ENCODE data around the gene PERCC1.
A peak's percentile ranks its signal among the peaks of the same experiment; 100 is the strongest.

The PERCC1 gene

GRCh38 chr16:1450218-1450617, 19.3 kb downstream of the PERCC1 start:
- no peak for DNase-seq (ENCODE audit: low read depth)

DNA sequence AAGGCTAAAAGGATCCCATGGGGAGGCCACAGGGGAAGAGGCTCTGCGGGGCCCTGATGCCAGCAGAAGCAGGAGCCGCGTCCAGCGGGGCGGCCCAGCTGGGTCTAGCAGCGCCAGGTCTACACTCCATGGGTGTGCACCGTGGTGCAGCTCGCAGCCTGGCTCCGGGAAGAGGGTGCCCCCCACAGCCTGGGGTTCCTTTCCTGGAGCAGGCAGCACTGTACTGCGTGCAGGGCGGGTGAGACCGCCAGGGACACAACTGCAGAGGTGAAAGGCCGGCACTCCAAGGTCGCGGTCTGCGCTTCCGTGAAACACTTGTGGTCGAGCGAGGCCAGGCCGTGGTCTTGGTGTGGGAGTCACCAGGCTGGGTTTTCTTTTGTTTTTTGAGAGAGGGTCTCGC, 20.0 kb downstream of the PERCC1 start:
- no peak for DNase-seq (ENCODE audit: low read depth)

DNA sequence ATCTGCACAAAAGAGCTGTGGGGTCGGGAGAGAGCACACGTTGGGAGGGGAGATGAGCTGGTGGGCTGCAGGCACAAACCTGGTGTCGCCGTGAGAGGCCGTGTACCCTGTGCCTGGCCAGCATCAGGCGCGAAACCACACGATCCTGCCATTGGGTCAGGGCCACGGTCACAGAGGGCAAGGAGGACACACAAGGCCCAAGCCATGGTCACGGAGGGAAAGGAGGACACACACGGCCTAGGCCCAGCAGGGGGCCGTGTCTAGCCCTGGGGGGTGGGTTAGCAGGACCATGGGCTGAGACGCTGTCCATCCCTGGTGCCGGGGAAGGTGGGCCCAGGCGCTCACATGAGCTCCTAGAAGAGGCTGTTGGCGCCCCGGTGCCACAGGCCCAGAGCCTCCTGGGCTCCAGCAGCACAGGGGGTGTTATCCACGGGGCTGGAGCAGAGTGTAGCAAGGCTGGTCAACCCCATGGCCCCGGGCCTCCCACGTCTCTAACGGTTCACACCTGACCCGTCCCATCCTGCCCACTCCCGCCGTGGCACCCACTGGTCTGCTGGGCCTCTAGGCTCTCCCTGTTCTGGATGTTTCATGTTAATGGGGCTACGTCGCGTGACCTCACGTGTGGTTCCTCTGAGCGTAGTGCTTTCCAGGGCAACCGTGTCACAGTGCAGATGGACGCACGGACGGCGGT, 21.0 kb downstream of the PERCC1 start:
- no peak for DNase-seq (ENCODE audit: low read depth)

GRCh38 chr16:1452530-1452929, 21.7 kb downstream of the PERCC1 start:
- DNase-seq (ENCODE audit: low read depth): no peak

GRCh38 chr16:1453316-1453715, 22.4 kb downstream of the PERCC1 start:
- no peak for DNase-seq (ENCODE audit: low read depth)

GRCh38 chr16:1454561-1454960, 23.7 kb downstream of the PERCC1 start:
- no peak for DNase-seq (ENCODE audit: low read depth)

GRCh38 chr16:1455190-1456171, 24.6 kb downstream of the PERCC1 start:
- DNase-seq (ENCODE audit: low read depth): no peak

DNA sequence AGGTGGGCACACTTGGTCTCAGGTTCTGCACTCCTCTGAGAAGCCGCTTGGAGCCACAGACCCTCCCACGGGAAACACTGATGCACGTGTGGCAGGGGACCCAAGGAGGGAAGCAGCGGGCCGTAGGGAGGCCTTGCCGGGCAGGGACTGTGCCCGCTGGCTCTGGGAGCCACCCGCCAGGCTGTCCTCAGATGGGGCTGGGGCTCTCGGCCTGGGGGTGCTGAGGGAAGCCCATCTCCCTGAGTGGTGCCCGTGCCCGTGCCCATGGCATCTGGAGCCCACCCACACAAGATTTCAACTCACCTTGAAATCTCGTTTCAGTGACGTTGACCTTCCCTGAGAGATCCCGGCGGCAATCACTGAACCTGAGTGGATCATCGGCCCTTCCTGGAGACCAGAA, 26.1 kb downstream of the PERCC1 start:
- no peak for DNase-seq (ENCODE audit: low read depth)

GRCh38 chr16:1457489-1458245, 26.8 kb downstream of the PERCC1 start:
- DNase-seq (ENCODE audit: low read depth): no peak

- DNase-seq (ENCODE audit: low read depth): peak; percentile 27
These were observed 27.6 kb downstream of the PERCC1 start for GRCh38 chr16:1458336-1458976.

- no peak for DNase-seq (ENCODE audit: low read depth)
These were observed 28.1 kb downstream of the PERCC1 start for GRCh38 chr16:1458977-1459341.

DNA sequence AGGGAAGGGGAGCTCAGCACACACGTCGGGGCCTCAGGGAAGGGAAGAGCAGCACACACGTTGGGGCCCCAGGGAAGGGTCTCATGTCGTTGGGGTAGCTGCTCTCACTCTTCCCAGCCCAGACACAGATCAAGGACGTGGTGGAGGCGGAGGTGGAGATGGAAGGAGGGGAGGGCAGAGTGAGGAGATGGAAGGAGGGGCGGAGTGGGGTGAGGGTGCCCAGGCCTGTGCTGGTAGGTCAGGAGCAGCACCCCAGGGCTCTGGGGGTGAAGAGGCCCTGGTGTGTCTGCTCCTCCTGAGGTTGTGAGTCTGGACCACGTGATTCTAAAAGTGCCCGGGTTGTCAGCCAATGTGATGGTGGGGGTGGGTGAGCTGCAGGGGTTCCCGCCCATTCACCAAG, 29.1 kb downstream of the PERCC1 start:
- DNase-seq (ENCODE audit: low read depth): no peak

DNA sequence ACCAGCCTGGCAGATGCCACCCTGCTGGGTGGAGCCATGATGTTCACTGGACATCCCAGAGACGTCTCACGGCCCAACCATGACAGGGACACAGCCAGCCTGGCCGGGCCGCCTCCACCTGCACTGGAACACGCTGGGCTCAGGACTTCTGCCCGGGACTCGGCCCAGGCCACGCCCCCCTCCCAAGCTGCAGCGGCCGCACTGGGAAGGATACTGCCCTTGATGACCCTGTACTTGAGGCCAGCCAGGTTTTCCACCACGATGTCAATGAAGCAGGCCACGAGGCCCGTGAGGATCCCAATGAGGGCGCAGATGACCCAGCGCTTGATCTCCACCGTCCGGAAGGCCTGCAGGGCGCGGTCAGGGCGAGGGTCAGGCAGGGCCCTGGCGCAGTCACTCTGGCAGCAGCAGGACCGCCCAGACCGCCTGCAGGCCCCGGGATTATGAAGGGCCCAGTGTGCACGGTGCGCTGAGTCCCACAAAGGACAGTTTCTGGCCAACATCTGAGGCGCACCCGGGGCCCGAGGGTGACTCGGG, 29.8 kb downstream of the PERCC1 start:
- no peak for DNase-seq (ENCODE audit: low read depth)

DNA sequence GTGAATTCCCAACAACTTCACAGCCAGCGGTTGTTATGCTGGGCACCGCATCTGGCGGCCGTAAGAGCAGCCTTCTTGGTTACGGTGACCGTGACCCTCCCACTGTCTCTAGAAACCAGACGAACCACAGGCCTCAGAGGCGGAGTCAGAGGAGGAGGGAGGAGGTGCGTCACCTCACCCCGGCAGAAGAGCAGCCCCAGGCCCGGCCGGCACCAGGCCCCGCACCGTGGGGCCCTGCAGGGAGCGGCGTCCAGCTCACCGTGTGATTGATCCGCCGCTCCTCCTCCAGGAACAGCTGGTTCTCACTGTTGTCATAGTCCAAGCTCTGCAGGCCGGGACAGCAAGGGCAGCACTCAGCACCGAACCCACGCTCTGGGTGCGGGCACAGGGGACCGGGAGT, 30.3 kb downstream of the PERCC1 start:
- no peak for DNase-seq (ENCODE audit: low read depth)

- DNase-seq (ENCODE audit: low read depth): no peak
These were observed 33.5 kb downstream of the PERCC1 start for GRCh38 chr16:1464196-1464893.

GRCh38 chr16:1464894-1465566, 34.2 kb downstream of the PERCC1 start:
- no peak for DNase-seq (ENCODE audit: low read depth)

GRCh38 chr16:1465567-1465915, 34.7 kb downstream of the PERCC1 start:
- no peak for DNase-seq (ENCODE audit: low read depth)

GRCh38 chr16:1466054-1466453, 35.2 kb downstream of the PERCC1 start:
- no peak for DNase-seq (ENCODE audit: low read depth)

- no peak for DNase-seq (ENCODE audit: low read depth)
These were observed 36.2 kb downstream of the PERCC1 start for GRCh38 chr16:1466968-1467521.

- DNase-seq (ENCODE audit: low read depth): no peak
These were observed 37.5 kb downstream of the PERCC1 start for GRCh38 chr16:1468426-1468810.

Data from EH (cell line).